HCT116 (cell line): ENCODE data around the gene IL1RAPL2. TPM values are rescaled to one million over a fixed set of nuclear protein-coding genes. Genes with fewer than 3 reads are reported as not detected.

ENCODE experiments used
- ATAC-seq: fragments of 200-7000 bp; cut with Tn5 transposase; 2 replicates; pipeline ENCODE4 v1.9.1; 2020; ENCODE audit warnings: mild to moderate bottlenecking, moderate library complexity
- BruUV-seq: library from RNA; stranded (reverse); fragments of 400-500 nt; replicated peaks from 2 replicates; lab custom pipeline; 2021; lab: Mats Ljungman, UMichigan
- CTCF ChIA-PET: fragments of 300-600 bp; sonication (Branson Sonifier 250); formaldehyde crosslinking; loops from one replicate; lab custom pipeline; 2021; ENCODE audit warnings: antibody characterized with exemption; lab: Charles Lee
- POLR2A ChIA-PET: fragments of 300-600, 350-600 bp; sonication (Branson Sonifier 250); formaldehyde crosslinking; loops from one replicate; lab custom pipeline; 2021; ENCODE audit warnings: antibody characterized with exemption; lab: Charles Lee
- RAD21 ChIA-PET, 2 experiments: fragments of 300-600 bp; sonication (Branson Sonifier 250); formaldehyde crosslinking; loops; one replicate each; lab custom pipeline; 2023; ENCODE audit warnings: low total read pairs in 2 of 2; ENCODE audit not compliant: uncharacterized antibody in 2 of 2, unreplicated experiment in 2 of 2, low non-redundant PET in 1 of 2; lab: Charles Lee
- DNase-seq: peaks from one replicate; pipeline ENCODE4 v3.0.0-alpha.2; 2010; ENCODE audit warnings: low read depth, low spot score
- H2AFZ ChIP-seq: fragments of 200-600 bp; shearing (Covaris generic), sonication (generic); 2 replicates; pipeline ENCODE4 v1.6.1; 2017; ENCODE audit warnings: low read depth, mixed run types, mixed read lengths, antibody characterized with exemption, low read length; ENCODE audit not compliant: poor library complexity, severe bottlenecking
- H3K27ac ChIP-seq: 2 replicates; pipeline ENCODE4 v1.5.1; 2012; ENCODE audit warnings: low read depth, low read length
- H3K27me3 ChIP-seq: fragments of 200-600 bp; sonication (generic); 2 replicates; pipeline ENCODE4 v1.6.1; 2016; ENCODE audit warnings: mixed run types, low read length, mixed read lengths; ENCODE audit not compliant: insufficient read depth
- H3K36me3 ChIP-seq, 2 experiments: fragments of 200-500 bp in 1 of 2; fragments of 200-600 bp in 1 of 2; sonication (Bioruptor generic) in 1 of 2; sonication (generic) in 1 of 2; 2 replicates each; pipeline versions ENCODE4 v1.5.1 to v1.6.1; 2014 to 2016; ENCODE audit warnings: low read length in 2 of 2, inconsistent platforms in 1 of 2, mixed read lengths in 1 of 2, mixed run types in 1 of 2; ENCODE audit not compliant: insufficient read depth in 2 of 2, control insufficient read depth in 1 of 2
- H3K4me1 ChIP-seq, 2 experiments: fragments of 200-600 bp in 1 of 2; sonication (generic) in 1 of 2; 2 replicates each; pipeline versions ENCODE4 v1.5.1 to v1.6.1; 2012 to 2017; ENCODE audit warnings: low read length in 2 of 2, inconsistent platforms in 1 of 2, mild to moderate bottlenecking in 1 of 2, mixed read lengths in 1 of 2, mixed run types in 1 of 2, moderate library complexity in 1 of 2; ENCODE audit not compliant: insufficient read depth in 2 of 2, control insufficient read depth in 1 of 2
- H3K4me2 ChIP-seq: fragments of 200-600 bp; sonication (generic); 2 replicates; pipeline ENCODE4 v1.6.1; 2017; ENCODE audit warnings: mixed run types, low read length, mixed read lengths
- H3K4me3 ChIP-seq, 2 experiments: fragments of 200-600 bp in 1 of 2; sonication (generic) in 1 of 2; replicated peaks in 1 of 2; 2 replicates each; pipeline ENCODE4 v1.5.1; 2011 to 2016; ENCODE audit warnings: low read length in 2 of 2, control low read depth in 1 of 2, low read depth in 1 of 2, mild to moderate bottlenecking in 1 of 2, mixed read lengths in 1 of 2, mixed run types in 1 of 2
- H3K79me2 ChIP-seq: fragments of 200-600 bp; sonication (generic); 2 replicates; pipeline ENCODE4 v1.6.1; 2017; ENCODE audit warnings: mild to moderate bottlenecking, mixed run types, low read length, moderate library complexity, mixed read lengths; ENCODE audit not compliant: insufficient read depth
- H3K9ac ChIP-seq: fragments of 200-600 bp; sonication (generic); 2 replicates; pipeline ENCODE4 v1.6.1; 2016; ENCODE audit warnings: low read length, mixed read lengths
- H3K9me2 ChIP-seq: fragments of 200-600 bp; sonication (generic), shearing (Covaris generic); 2 replicates; pipeline ENCODE4 v1.6.1; 2017; ENCODE audit warnings: mixed run types, mild to moderate bottlenecking, moderate library complexity; ENCODE audit not compliant: insufficient read depth
- H3K9me3 ChIP-seq, 2 experiments: fragments of 200-500 bp in 1 of 2; fragments of 200-600 bp in 1 of 2; sonication (Bioruptor generic) in 1 of 2; sonication (generic) in 1 of 2; 2 replicates each; pipeline ENCODE4 v1.6.1; 2014 to 2017; ENCODE audit warnings: low read length in 2 of 2, mixed read lengths in 2 of 2, inconsistent platforms in 1 of 2, low read depth in 1 of 2, mild to moderate bottlenecking in 1 of 2, mixed run types in 1 of 2, moderate library complexity in 1 of 2; ENCODE audit not compliant: control insufficient read depth in 1 of 2, insufficient read depth in 1 of 2
- H4K20me1 ChIP-seq: fragments of 200-600 bp; sonication (generic), shearing (Covaris generic); 2 replicates; pipeline ENCODE4 v1.6.1; 2017; ENCODE audit warnings: mixed run types, mild to moderate bottlenecking, moderate library complexity; ENCODE audit not compliant: insufficient read depth
- ATF3 ChIP-seq: IDR thresholded peaks from 2 replicates; pipeline ENCODE4 v1.6.1; 2012
- CTCF ChIP-seq, 3 experiments: fragments of 200-600 bp in 1 of 3; sonication (generic) in 1 of 3; IDR thresholded peaks in 2 of 3; conservative IDR thresholded peaks in 1 of 3; 2 replicates each; pipeline ENCODE4 v1.5.1; 2012 to 2017; ENCODE audit warnings: low read depth in 2 of 3, low read length in 2 of 3, antibody characterized with exemption in 1 of 3, borderline replicate concordance in 1 of 3, control low read depth in 1 of 3, mild to moderate bottlenecking in 1 of 3, mixed read lengths in 1 of 3, mixed run types in 1 of 3, moderate library complexity in 1 of 3; ENCODE audit not compliant: insufficient read depth in 1 of 3
- EZH2 ChIP-seq: fragments of 200-600 bp; sonication (generic); IDR thresholded peaks from 2 replicates; pipeline ENCODE4 v1.6.1; 2017; ENCODE audit warnings: antibody characterized with exemption, mixed run types
- RAD21 ChIP-seq: IDR thresholded peaks from 2 replicates; pipeline ENCODE4 v1.6.1; 2012; ENCODE audit warnings: low read depth, mild to moderate bottlenecking
- YY1 ChIP-seq: IDR thresholded peaks from 2 replicates; pipeline ENCODE4 v1.6.1; 2011; ENCODE audit warnings: low read length, low read depth, moderate library complexity, mild to moderate bottlenecking; ENCODE audit not compliant: insufficient replicate concordance; ENCODE audit errors: extremely low read depth
- intact Hi-C: fragments of 100-400 bp; cut with micrococcal nuclease; formaldehyde crosslinking; loops from 2 replicates; pipeline ENCODE4 v1.10.0; 2022
- total RNA-seq: library from RNA; stranded (reverse); gene quantifications from one replicate; pipeline ENCODE4 v1.2.1, GENCODE V29; 2021; ENCODE audit not compliant: unreplicated experiment

IL1RAPL2 gene
- total RNA-seq, 1 experiment from 2014 or later, result not detected

GRCh38 chrX:105375816-105376215 lies 809.8 kb downstream of the IL1RAPL2 start:
- intact Hi-C loops, result no loop called here
- no TSS peak for BruUV-seq
- POLR2A ChIA-PET, result no interaction called here

More at GRCh38 chrX:105375816-105376215, 809.8 kb downstream of the IL1RAPL2 start:
- Histone ChIP-seq H3K4me2 (no peak overlapping the region), H4K20me1 (no peaks in the 10 kb centered on the region), H2AFZ (no peak overlapping the region), H3K4me3 (no peak overlapping the region), H3K27ac (no peak overlapping the region), H3K9me2 (no peaks in the 10 kb centered on the region), H3K9ac (no peak overlapping the region), H3K36me3 (no peaks in the 10 kb centered on the region), H3K27me3 (no peaks in the 10 kb centered on the region), H3K9me3 (no peaks in the 10 kb centered on the region), H3K79me2 (no peaks in the 10 kb centered on the region), H3K4me1 (no peaks in the 10 kb centered on the region)
- RAD21 ChIA-PET, result no interaction called here
- no peak for TF ChIP-seq YY1
- TF ChIP-seq CTCF (IDR thresholded peaks at IDR 0.05 in 2 of 3, conservative IDR thresholded peaks at IDR 0.05 in 1 of 3; ENCODE audit: borderline replicate concordance in 1 of 3, insufficient read depth in 1 of 3, low read depth in 2 of 3, low read length in 2 of 3), result no peak
- no peak for TF ChIP-seq RAD21
- no peak for TF ChIP-seq ATF3
- TF ChIP-seq EZH2, result no peak
- ATAC-seq, result no peak
- CTCF ChIA-PET, result no interaction called here
- no peak for DNase-seq
